DMS53 (cell line): ENCODE data around the gene ARSJ.
A peak's percentile ranks its signal among the peaks of the same experiment; 100 is the strongest.

Source experiments
- DNase-seq: peaks from one replicate; lab custom pipeline; 2025; lab: John Stamatoyannopoulos, UW

Gene ARSJ

DNA sequence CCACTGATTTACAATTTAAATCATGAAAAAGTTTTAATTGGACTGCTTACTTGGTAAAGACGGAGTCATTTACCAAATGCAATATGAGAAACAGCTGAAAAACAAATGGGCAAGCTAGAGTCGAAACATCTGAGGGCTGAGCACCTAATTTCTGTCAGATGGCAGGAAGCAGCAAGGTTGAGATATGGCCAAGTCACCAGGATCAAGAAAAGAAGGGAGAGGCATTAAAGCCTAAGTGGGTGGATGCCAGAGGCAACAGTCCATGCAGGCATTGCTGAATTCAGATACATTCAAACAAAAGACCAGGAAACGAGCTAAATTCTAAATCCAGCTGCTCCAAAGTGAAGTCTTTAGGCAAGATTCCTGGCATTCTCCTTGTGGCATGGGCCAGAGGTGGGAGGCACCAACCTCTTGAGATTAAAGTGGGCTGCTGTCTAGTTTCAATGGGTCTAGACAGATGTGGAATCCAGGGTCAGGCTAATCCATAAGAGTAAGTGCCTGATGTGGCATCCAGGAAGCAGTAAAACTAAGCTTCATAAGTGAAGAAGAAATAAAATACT is 8.0 kb upstream of the ARSJ start:
- no peak for DNase-seq

DNA sequence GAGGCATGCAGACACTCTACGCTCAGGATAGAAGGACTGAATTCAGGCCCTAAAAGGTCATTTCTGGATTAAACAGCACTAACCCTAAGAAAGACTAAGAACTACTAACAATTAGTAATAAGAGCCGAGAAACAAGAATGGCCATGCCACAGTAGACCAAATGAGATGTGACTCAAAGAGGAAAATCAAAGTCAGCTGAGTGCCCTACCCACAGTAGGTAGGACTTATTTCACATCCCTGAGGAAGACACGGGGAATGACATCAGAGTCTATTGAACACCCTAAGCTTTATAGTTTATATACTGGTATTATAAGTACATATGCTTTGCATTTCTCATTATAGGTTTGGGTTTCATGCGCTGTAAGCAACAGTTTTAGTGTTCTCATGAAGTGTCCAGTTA is 2.7 kb upstream of the ARSJ start:
- DNase-seq = no peak

DNA sequence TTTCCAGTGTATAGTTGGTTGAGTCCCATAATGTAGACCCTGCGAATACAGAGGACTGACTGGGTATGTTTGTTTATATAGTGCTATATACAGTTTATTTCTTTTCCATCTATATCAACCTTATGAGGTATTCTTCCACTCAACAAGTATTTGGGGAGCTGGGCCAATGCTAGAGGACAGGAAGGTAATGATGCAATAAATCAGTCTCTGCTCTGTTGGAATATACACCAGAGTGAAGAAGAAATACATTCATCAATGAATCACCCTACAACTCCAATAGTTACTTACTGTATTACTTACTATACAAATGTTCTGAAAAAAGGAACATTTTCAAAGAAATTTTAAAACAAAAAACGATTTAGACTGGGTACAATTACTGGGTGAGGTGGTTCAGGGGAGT is 2.1 kb upstream of the ARSJ start:
- no peak for DNase-seq

DNA sequence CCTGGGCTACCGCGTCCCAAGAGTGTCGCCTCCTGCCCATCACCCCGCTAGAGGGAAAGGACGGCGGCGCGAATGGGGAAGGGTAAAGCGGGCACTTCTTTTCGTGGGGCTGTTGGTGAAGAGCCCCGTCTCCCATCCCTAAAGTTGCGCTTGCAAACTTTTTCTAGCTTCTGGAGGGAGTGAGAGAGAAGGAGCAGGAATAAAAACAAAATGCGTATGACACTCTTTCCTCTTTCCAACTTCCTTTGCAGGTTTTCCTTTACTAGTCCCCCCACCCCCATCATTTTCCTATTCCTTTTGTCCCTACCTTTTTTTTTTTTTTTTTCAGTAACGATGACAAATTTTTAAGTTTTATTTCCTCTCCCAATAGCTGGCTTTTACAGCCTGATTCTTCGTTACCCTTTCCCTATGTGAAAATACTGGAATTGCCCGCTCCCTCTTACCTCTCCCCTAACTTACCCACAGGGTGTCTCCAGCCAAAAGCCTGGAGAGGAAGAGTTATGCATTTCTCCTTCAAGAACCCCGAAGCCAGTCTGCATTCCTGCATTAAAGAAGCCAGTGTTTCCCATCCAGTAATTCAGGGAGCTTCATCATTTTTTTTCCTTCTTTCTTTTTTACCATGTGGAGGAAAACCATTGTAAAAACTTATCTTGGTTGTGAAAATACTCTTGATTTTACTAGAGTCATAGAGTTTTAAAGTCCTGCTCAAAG is 613 bp upstream of the ARSJ start:
- DNase-seq = peak; percentile 19

DNA sequence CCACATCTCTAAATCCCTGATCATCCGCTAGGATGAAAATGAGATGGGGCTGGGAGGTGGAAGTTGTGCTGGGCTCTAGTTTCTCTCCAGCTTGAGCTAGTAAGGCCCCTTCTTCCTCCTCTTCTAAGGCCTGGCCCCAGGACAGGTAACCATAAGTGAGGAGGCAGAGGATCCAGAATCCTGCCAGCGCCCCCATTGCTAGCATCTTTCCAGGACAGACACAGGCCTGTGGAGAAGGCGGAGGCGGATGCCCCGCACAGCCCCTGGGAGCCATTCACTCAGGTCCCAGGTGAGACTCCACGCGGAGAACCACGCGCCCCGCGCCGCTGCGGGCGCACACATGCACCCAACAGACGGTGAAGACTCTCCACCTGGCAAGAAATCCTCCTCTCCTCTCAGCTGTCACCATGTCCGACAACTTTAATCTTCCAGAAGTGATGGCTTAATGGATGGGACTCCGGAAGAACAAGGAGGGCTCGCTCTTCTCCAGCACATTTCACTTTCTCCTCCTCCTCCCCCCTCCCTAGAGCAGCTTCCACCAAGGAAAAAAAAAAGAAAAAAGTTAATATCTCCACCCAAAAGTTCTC is 793 bp downstream of the ARSJ start:
- peak; percentile 63 for DNase-seq

DNA sequence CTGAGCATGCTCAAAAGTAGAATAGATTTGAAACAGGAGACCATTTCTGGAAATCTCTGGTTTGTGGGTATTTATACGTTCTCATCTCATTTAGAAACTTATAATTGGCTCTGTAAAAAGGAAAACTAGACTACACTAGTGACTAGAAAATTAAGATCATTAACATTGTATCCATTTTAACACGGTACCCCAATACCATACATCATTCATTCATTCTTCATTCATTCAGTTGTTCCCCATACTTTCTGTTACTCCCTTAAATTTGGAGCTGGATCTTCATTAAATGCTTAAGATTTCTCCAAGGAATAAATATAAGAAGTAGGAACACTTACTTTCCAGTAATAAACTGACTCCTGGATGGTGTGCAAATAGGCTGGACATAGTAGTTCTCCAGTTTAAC is 1.3 kb downstream of the ARSJ start:
- DNase-seq = no peak

DNA sequence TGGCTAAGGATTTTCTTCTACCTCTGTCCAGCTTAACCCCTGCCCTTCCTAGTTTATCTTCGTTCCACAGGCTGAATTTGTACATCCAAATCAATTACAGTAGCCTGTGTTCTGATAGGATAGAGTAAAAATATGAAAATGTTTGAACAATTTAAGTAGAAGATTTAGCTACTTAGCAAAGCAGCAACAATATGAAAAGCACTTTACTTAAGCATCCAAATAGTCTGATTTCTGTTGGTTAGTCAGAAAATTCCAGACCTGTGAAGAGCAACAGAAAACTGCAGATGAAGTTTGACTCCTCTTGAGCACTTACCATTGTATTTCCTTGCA is 2.0 kb downstream of the ARSJ start:
- no peak for DNase-seq

DNA sequence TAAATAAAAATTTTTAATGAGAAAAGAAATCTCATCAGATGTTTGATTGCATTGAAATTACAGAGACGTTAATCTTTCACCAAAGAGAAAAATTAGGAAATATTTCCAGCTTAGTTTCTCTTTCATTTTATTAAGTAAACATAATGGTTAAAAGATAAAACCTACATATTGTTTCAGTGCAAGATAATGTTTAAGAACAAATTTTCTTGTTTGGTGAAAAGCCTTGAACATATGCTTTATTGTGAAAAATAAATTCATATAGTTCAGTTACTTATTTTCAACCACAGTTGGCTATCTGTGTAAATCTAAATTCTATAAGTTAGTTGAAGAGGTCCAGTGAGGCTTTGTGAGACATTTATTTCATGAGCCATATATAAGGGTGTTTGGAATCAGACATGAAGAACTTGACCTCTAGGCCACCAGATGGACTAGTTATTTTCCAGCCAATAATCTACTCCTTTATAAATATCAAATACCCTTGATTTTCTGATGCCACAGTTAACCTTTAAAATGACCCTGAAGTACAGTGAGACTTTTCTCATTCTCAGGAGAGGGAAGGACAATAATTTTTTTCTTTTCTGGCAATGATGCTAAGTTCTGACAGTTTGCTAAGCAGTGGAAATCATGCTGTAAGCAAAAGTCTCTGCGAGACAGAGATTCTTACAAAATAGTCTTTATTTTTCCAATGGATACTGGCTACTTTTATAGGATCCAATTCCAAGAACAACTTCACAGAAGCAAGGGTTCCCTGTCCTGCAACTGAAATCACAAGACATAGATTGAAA is 2.5 kb downstream of the ARSJ start:
- DNase-seq = peak; percentile 28

DNA sequence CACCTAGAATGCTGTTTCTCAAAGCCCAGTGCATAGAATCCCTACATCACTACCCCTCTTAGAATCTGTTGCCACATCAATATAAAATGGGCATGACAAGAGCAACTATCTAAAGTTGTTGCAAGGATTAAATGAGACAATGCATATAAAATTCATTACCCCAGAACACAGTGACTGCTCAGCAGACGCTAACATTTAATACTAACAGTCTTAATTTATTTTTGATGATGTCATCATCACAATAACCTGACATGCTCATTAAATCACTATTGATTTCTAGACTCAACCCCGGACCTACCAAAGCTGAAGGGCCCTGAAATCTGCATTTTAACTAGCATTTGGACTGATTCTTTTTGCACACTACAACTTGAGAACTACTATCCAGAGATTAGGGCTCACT is 3.9 kb downstream of the ARSJ start:
- no peak for DNase-seq

DNA sequence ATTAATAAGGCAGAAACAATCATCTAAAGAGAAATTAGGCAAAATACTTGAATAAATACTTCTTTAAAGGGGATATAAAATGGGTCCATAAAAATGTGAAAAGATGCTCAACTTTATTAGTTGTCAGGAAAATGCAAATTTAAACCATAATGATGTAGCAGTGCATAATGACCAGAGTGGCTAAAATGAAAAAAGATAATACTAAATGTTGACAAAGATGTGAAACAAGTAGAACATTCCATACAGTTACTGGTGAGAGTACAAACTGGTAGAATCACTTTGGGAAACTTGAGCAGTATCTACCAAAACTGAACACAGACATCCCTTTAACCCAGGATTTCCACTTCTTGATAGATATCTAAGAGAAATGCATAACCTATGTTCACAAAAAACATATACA is 5.0 kb downstream of the ARSJ start:
- no peak for DNase-seq

DNA sequence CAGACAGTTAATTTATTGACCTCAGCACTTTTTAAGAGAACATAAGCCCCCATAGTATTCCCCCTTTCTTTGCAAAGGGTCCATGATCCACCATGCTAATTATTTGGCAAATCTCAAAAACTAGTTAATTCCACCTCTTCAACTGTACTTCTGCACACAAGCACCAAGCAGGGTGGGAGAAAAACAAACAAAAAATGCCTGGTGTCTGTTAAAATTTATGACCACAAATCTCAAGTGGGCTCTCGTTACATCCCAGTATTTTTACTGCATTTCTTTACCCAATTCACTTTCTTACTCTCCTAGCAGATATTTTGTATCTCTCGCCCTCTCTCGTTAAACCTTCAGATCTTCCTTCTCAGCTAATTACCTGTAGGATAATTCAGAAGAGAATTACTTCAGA is 6.1 kb downstream of the ARSJ start:
- DNase-seq = no peak

DNA sequence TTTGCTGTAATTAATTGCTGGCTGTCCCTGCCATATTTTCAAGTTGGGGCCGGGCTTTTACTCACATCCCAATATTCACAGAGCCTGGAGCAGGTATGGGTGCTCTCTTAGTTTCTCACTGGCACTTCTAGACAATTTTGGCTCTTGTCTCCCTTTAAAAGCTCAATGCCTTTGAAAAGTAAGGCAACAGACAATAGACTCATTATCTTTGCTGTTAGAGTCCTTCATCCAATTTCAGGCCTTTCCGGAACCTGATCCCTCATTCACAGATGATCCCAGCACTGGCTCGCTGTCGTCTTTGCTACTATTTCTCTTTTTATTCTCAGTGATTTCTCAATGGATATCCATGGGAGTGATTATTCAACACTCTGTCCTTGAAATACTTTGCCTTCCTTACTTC is 6.7 kb downstream of the ARSJ start:
- no peak for DNase-seq

DNA sequence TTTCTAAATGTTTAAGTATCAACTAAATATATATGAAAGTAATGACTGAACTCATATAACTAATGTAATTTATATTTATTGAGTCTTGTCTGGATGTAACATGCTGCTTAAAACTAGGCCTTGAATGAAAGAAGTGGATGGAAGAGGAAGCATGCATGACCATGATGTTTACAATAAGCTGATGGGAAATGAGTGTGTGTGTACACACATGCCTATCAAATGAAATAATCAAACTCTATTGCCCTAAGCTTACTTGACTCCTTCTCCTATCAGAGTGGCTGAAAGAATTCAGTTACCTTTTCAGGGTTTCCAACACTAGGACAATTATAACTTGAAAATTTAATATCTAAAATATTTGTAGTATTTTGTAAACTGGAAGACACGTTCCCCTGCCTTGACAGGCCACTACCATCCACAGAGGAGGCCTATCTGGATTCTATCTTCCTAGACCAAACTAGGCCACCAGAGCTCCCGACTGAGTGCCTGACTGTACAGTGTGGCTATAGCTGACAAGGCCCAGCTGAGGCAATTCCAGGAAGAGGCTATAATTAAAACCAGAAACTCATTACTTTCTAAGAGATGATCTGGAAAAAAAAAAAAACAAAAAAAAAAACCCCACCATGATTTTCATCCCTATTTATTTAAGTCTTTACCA is 7.6 kb downstream of the ARSJ start:
- peak; percentile 73 for DNase-seq

DNA sequence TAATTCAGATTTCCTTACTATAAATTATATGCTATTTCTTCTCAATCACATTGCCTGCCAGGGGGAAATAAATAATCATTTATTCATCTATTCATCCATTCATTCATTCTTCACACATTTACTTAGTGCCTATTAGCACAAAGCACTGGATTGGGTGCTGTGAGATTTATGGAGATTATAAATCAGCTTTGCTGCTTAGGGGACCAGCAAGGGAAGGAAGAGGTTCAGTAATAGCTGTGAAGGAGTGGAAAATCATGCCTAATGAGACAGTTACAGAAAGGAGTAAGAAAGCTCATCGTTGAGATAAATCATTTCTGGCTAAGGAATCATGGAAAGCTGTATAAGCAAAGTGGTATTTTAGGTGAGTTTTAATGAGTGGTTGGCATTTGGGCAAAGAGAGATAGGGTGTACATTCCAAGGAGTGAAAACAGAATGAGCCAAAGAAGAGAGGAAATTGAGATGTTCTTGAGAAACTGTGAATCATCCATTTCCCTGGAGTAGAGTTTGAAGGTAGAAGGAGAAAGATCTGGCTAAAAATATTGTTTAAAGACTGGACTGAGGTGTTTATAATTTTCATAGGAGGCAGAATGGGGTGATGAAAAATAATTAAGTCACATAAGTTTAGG is 9.6 kb downstream of the ARSJ start:
- no peak for DNase-seq

DNA sequence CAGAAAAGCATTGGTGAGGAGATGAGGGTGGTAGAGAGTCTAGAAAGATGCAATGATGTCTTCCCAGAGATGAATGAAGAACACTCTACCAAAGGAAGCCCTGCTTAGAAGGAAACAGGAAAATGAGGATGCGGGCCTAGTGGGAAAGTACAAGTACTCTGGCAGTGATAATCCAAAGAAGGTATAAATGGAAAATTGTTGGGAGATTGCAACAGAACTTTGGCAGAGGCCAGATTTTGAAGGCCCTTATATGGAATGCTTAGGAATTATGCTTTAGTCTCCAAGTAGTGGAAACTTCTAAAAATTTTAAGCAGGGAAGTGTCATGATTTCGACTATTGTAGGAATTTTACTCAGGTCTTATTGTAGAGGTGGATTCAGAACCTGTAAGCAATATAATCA is 11.0 kb downstream of the ARSJ start:
- no peak for DNase-seq

DNA sequence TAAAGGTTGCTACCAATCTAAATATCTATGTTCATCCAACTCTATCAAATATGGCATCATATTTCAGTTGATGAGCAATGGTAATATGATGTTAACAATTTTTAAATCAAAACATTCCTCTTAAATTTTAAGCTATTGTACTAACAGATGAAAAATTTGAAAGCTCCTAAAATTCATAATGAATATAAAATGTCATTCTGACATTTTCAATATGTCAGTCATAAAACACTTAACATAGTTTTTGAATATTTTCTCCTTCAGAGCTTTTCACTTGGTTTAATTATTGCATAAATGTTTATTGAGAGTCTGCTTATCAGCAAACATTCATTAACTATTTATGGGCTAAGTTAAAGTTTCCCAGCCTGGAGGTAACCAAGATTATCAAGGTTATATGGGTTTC is 11.8 kb downstream of the ARSJ start:
- DNase-seq = no peak

DNA sequence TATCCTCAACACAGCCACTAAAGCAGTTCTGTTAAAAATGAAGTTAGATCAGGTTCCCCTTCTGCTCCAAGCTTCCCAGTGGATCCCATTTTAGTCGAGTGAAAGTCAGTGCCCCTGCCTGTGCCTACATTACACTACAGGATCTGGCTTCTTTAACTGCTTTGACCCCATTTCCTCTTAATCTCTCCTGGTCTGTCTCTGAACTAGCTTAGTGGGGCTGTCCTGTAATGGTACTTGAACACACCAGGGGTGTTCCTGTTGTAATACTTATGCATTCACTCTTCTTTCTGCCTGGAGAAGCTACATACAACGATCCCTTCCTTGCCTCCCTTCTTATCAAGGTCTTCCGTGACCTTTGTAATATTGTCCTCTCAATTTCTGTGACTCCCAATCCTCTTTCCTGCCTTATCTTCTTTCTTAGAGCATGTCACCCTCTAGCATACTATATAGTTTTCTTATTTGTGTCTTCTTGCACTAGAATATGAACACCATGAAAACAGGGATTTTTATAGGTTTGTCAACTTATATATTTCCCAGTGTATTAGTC is 16.7 kb downstream of the ARSJ start:
- DNase-seq = peak; percentile 40

DNA sequence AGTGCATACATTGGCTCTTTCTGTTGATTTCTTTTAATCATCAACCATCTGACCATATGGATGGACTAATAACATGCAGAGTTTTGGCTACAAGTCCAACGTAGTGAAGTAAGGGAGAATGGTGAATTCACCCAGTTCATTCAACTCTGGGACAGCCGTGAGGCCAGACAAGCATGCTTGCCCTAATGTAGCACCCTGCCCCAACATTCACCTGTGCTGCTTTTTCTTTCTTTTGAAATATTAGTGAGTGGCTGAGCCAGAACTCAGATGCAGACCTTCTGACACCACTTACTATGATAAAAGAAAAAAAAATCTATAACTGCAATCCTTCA is 17.5 kb downstream of the ARSJ start:
- DNase-seq = peak; percentile 72

DNA sequence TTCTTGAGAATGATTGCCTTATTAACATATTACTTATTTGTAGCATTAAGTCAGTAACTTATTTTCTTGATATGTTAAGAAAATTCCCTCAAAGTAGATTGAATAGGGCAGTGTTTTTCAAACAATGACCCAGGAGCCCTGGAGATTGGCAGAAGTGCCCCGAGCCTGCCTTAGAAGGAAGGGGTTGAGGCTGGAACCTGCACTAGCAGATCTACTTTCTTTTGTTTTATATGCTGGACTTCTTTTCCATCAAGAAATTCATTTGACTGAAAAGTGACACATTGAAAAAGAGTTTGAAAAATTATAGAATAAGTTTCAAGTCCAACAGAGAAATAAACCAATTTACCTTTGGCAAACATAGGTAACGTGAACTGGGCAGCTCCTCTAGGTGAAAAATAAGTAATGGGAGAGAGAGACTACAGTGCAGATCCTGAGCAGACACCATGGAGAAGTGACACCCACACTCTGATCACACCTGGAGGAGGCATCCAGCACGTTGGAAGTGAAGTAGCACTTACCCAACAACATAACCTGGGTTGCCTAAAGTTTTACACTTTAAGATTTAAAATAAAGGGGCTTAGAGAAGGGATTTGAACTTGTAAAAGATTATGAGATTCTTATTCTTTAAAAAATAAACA is 18.6 kb downstream of the ARSJ start:
- DNase-seq = peak; percentile 71

DNA sequence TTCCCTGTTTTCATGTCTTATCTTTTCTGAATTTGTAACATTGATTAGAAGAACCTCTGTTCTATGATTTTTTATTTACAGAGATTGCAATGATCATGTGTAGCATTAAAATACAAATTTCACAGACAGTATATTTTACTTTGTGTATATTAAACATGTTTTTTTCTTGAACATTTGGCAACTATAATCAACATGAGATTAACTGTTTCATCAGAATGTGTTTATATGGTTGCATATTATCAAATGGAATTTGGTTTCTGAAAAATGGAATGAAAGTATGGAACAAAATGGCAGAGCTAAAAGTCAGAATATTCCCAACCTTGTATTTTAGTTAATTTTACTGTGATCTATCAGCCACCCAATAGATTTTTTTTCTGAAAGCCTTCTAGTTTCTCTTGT is 19.9 kb downstream of the ARSJ start:
- peak; percentile 41 for DNase-seq

DNA sequence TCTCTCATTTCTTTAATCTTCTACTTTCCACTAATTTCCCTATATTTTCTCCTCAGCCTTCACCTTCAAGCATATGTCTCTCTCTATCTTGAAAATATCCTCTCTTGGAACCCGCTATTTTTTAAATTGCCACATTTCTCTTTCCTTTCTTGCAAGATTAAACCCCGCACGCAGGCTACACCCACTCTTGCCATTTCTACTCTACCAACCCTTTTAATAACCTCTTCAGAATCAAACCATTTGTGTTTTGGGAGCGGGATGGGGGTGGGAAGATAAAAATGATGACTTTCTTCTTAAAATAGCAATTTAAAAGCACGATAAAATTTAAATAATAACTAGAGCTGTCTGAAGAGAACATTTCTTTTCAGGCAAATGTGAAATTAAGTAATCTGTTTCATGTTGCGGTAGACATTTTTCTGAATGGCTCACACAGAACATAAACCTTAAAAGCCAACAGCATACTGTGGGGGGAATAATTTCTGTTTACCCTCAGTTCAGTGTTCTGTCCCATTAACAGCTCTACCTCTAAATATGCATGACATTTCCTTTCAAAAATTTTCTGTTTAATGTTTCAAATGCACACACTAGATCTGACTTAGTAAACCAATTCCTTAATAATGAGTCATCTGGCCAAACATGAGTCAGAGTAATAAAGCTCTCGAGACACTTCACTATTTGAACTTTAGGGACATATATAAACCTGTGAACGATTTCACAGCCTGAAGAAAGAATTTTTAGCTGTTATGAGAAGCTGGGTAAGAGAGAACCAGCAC is 20.5 kb downstream of the ARSJ start:
- DNase-seq = peak; percentile 94
